ENCODE data around the gene PHTF2.

The PHTF2 gene

DNA sequence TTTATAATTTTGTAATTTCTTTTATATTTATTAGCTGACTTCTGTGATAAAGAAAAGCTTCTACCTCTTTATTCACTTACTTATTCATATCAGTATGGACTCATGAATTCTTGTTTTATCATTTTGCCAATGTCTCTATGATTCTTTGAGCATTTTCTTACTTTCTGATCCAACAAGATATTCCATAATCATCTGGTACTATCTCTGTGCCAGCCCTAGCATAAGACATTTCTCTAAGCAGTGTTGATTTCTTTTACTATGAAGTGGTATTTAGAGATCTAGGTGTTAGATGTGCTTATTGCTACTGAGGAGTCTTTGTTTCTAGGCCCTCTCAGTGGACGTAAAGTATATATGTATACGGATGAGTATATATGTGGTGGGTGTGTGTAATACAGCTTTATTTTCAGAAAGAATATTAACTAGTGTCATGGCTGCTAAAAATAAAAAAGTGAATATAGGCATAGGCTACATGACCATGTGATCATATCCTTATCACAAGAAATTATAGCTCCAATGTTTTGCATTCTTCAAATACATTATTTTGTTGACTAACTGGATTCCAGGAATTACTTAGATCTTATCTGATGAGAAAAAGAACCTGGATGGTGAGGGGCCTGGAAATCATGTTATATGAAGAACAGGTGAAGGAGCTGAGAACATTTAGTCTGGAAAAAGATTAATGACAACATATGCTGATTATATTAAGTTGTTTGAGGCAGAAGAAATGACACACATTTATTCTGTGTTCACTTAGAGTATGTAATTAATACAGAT lies 13.1 kb downstream of the PHTF2 start:
- CTCF ChIA-PET = interaction anchor here (0.7 to 3.3 kb wide), 5 partner anchors 9 to 122 kb away, joined by 3 to 14 read pairs (median 4); partner anchors contain the start of genes PHTF2 and TMEM60
- no peak for DNase-seq (ENCODE audit: extremely low spot score)
- TF ChIP-seq CTCF (IDR thresholded peaks at IDR 0.05; ENCODE audit: control extremely low read depth, extremely low read depth, low read depth, missing control alignments) = no peak
- POLR2A ChIA-PET = no interaction called here

- POLR2A ChIA-PET = no interaction called here
- CTCF ChIA-PET = interaction anchor here (0.9 to 3.3 kb wide), 4 partner anchors 9 to 32 kb away, joined by 3 to 14 read pairs (median 7); partner anchors contain the start of genes PHTF2 and TMEM60
- no peak for DNase-seq (ENCODE audit: extremely low spot score)
- TF ChIP-seq CTCF (IDR thresholded peaks at IDR 0.05; ENCODE audit: control extremely low read depth, extremely low read depth, low read depth, missing control alignments) = no peak
These were observed 13.7 kb downstream of the PHTF2 start for GRCh38 chr7:77812290-77812685.

DNA sequence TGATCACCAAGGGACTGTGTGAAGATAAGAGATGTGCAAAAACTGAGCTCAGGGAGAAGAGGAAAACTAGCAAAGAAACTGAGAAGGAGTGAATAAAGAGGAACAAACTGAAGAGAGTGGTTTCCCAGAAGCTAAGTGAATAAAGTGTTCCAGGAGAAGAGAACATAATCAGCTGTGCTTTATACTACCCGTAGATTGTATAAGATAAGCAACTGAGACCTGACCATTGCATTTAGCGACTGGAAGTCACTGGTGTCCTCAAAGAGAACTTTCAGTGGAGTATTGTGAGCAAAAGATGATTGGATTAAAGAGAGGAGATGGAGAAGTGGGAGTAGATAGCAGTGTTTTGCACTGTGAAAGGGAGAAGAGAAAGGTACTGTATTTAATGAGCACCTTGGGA lies 14.6 kb downstream of the PHTF2 start:
- CTCF ChIA-PET = interaction anchor here (1.4 to 3.3 kb wide), 3 partner anchors 10 to 16 kb away, joined by 3 to 14 read pairs (median 10); partner anchors contain the start of genes PHTF2 and TMEM60
- POLR2A ChIA-PET = no interaction called here
- no peak for TF ChIP-seq CTCF (IDR thresholded peaks at IDR 0.05; ENCODE audit: control extremely low read depth, extremely low read depth, low read depth, missing control alignments)
- DNase-seq (ENCODE audit: extremely low spot score) = no peak

- no peak for DNase-seq (ENCODE audit: extremely low spot score)
- ChIA-PET POLR2A (no interaction called here), CTCF (no interaction called here)
- TF ChIP-seq CTCF (IDR thresholded peaks at IDR 0.05; ENCODE audit: control extremely low read depth, extremely low read depth, low read depth, missing control alignments) = no peak
These were observed 20.4 kb downstream of the PHTF2 start for GRCh38 chr7:77819021-77819420.

GRCh38 chr7:77820967-77821366 lies 22.4 kb downstream of the PHTF2 start:
- POLR2A ChIA-PET = no interaction called here
- no peak for TF ChIP-seq CTCF (IDR thresholded peaks at IDR 0.05; ENCODE audit: control extremely low read depth, extremely low read depth, low read depth, missing control alignments)
- CTCF ChIA-PET = interaction anchor here (1.2 kb wide), 1 partner anchor 9 kb away, joined by 3 read pairs; no protein-coding TSS in a partner anchor
- no peak for DNase-seq (ENCODE audit: extremely low spot score)

DNA sequence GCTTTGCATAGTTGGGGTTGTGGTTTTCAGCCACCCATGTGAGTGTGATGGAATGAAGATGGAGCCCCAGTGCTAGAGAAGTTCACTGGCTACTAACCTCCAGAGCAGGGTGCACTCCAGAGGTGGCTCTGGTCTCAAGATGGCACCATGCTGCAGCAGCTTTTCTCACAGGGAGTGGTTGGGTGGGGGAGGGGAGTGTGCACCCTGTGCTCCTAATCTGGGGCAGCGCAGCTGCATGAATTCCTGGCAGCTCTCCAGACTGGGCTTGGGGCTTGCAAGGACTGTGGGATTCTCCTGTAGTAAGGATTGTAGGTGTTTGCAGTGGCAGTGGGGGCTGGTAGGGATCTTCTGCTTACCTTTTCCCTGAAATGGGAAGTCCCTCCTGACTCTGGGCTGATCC lies 23.7 kb downstream of the PHTF2 start:
- CTCF ChIA-PET = no interaction called here
- no peak for DNase-seq (ENCODE audit: extremely low spot score)
- TF ChIP-seq CTCF (IDR thresholded peaks at IDR 0.05; ENCODE audit: control extremely low read depth, extremely low read depth, low read depth, missing control alignments) = no peak
- POLR2A ChIA-PET = no interaction called here
